Cardiac fibroblast (primary cell): ENCODE data around the gene NR2F2.

Experiments
- DNase-seq, 2 donors: peaks; one replicate each; pipeline versions ENCODE4 v3.0.0 to v3.0.0-alpha.2; 2010; ENCODE audit warnings: low read depth in 2 of 2
- H3K4me3 ChIP-seq, 2 donors: replicated peaks in 1 of 2; 1 replicate in 1 of 2; 2 replicates in 1 of 2; pipeline ENCODE4 v1.5.1; 2011; ENCODE audit warnings: low read depth in 2 of 2, low read length in 2 of 2, mild to moderate bottlenecking in 2 of 2, moderate library complexity in 1 of 2
- CTCF ChIP-seq: IDR thresholded peaks from one replicate; pipeline ENCODE4 v1.5.1; 2011; ENCODE audit warnings: low read depth, mild to moderate bottlenecking, low read length, inconsistent platforms

The NR2F2 gene

GRCh38 chr15:96330450-96331143 lies at the start of gene NR2F2:
Gene NR2F2, plus strand, starts transcription at chr15:96330700. Its CDS starts 1,406 bp downstream, at chr15:96332106.
- peak within 1 kb of the TSS; percentile 83 to 92 for H3K4me3 ChIP-seq
- no peak for TF ChIP-seq CTCF
- peak; percentile 99 to 100 for DNase-seq

GRCh38 chr15:96285305-96285704 lies 45.2 kb upstream of the NR2F2 start:
- no peak overlapping the region for H3K4me3 ChIP-seq
- DNase-seq: peak; percentile 76 to 92
- no peak for TF ChIP-seq CTCF

GRCh38 chr15:96285729-96286254 lies 44.7 kb upstream of the NR2F2 start:
- no peak overlapping the region for H3K4me3 ChIP-seq
- DNase-seq: no peak
- no peak for TF ChIP-seq CTCF

- TF ChIP-seq CTCF: no peak
- DNase-seq: no peak
- no peak overlapping the region for H3K4me3 ChIP-seq
These were observed 39.8 kb upstream of the NR2F2 start for GRCh38 chr15:96290679-96291078.

GRCh38 chr15:96292635-96293034 lies 37.9 kb upstream of the NR2F2 start:
- no peak for DNase-seq
- no peak overlapping the region for H3K4me3 ChIP-seq
- no peak for TF ChIP-seq CTCF

GRCh38 chr15:96293441-96293840 lies 37.1 kb upstream of the NR2F2 start:
- no peak for TF ChIP-seq CTCF
- no peak for DNase-seq
- no peak overlapping the region for H3K4me3 ChIP-seq
